ENCODE measurements around the gene KLF4. TPM values are rescaled to one million over a fixed set of nuclear protein-coding genes. Genes with fewer than 3 reads are reported as not detected.

KLF4 gene
- total RNA-seq, 6 donors from 2014 or later, result 50.3 to 213 (median 104) TPM

GRCh38 chr9:107528686-107529085 is 39.1 kb upstream of the KLF4 start:
- H3K27ac ChIP-seq, result no peak overlapping the region
- no peaks in the 10 kb centered on the region for H3K27me3 ChIP-seq
- no peak overlapping the region for H3K4me3 ChIP-seq
- no peaks in the 10 kb centered on the region for H3K36me3 ChIP-seq
- 92 to 97% methylated on average over 6 of the region's 6 CpGs for WGBS, 2 donors
- no peak for TF ChIP-seq EP300 (IDR thresholded peaks at IDR 0.05)
- TF ChIP-seq CTCF (IDR thresholded peaks at IDR 0.05), result no peak
- no peak for TF ChIP-seq POLR2A (IDR thresholded peaks at IDR 0.05)
- no peak for TF ChIP-seq POLR2AphosphoS5 (IDR thresholded peaks at IDR 0.05)
- H3K9me3 ChIP-seq, result no peaks in the 10 kb centered on the region
- ATAC-seq (ENCODE audit: low FRiP score in 2 of 2) (no peak), DNase-seq (no peak)
- H3K4me1 ChIP-seq, result no peaks in the 10 kb centered on the region

- Histone ChIP-seq H3K27me3 (no peaks in the 10 kb centered on the region), H3K27ac (no peak overlapping the region), H3K4me1 (no peaks in the 10 kb centered on the region), H3K9me3 (no peaks in the 10 kb centered on the region), H3K36me3 (no peaks in the 10 kb centered on the region), H3K4me3 (no peak overlapping the region)
- no peak for DNase-seq
- 90 to 92% methylated on average over 4 to 6 of the region's 6 CpGs for WGBS, 2 donors
- no peak for ATAC-seq (ENCODE audit: low FRiP score in 2 of 2)
- no peak for TF ChIP-seq CTCF (IDR thresholded peaks at IDR 0.05)
- no peak for TF ChIP-seq EP300 (IDR thresholded peaks at IDR 0.05)
- TF ChIP-seq POLR2AphosphoS5 (IDR thresholded peaks at IDR 0.05), result no peak
- no peak for TF ChIP-seq POLR2A (IDR thresholded peaks at IDR 0.05)
These were observed 34.0 kb upstream of the KLF4 start for GRCh38 chr9:107523539-107523938.

GRCh38 chr9:107520186-107520585 is 30.6 kb upstream of the KLF4 start:
- Histone ChIP-seq H3K4me3 (no peak overlapping the region), H3K36me3 (no peaks in the 10 kb centered on the region), H3K27me3 (no peaks in the 10 kb centered on the region), H3K9me3 (no peaks in the 10 kb centered on the region), H3K27ac (no peak overlapping the region), H3K4me1 (no peaks in the 10 kb centered on the region)
- TF ChIP-seq POLR2AphosphoS5 (IDR thresholded peaks at IDR 0.05) (no peak), EP300 (IDR thresholded peaks at IDR 0.05) (no peak), POLR2A (IDR thresholded peaks at IDR 0.05) (no peak), CTCF (IDR thresholded peaks at IDR 0.05) (no peak)
- DNase-seq (no peak), ATAC-seq (ENCODE audit: low FRiP score in 2 of 2) (no peak)
- WGBS, 2 donors, result 84 to 93% methylated on average over 1 of the region's 1 CpG

GRCh38 chr9:107518037-107518807 is 28.7 kb upstream of the KLF4 start:
- H3K27me3 ChIP-seq, result no peaks in the 10 kb centered on the region
- no peaks in the 10 kb centered on the region for H3K36me3 ChIP-seq
- no peaks in the 10 kb centered on the region for H3K9me3 ChIP-seq
- DNase-seq (no peak), ATAC-seq (ENCODE audit: low FRiP score in 2 of 2) (no peak)
- 59 to 68% methylated on average over 6 of the region's 6 CpGs for WGBS, 2 donors
- H3K4me1 ChIP-seq, result no peaks in the 10 kb centered on the region
- H3K4me3 ChIP-seq, result no peak overlapping the region
- no peak overlapping the region for H3K27ac ChIP-seq
- no peak for TF ChIP-seq EP300 (IDR thresholded peaks at IDR 0.05)
- TF ChIP-seq POLR2A (IDR thresholded peaks at IDR 0.05), result no peak
- no peak for TF ChIP-seq POLR2AphosphoS5 (IDR thresholded peaks at IDR 0.05)
- no peak for TF ChIP-seq CTCF (IDR thresholded peaks at IDR 0.05)

Data from upper lobe of left lung (tissue), 6 donors.